Trophoblast cell (in vitro differentiated cells and primary cell): ENCODE results near the gene THADA.
"Not testable (repeated sequence)": the region's sequence is repeated elsewhere in the genome, so short reads cannot be mapped to it uniquely, and the experiment has no call there.

Source experiments
- DNase-seq, 2 donors: peaks; one replicate each; pipeline ENCODE4 v3.0.0-alpha.2; 2016
- H2AFZ ChIP-seq: 2 replicates; pipeline ENCODE4 v1.6.1; 2013; ENCODE audit warnings: low read length, moderate library complexity, mild to moderate bottlenecking; ENCODE audit not compliant: insufficient read depth, poor library complexity
- H2AK5ac ChIP-seq: 2 replicates; pipeline ENCODE4 v1.6.1; 2013; ENCODE audit warnings: mild to moderate bottlenecking, low read length
- H2BK120ac ChIP-seq: 2 replicates; pipeline ENCODE4 v1.6.1; 2013; ENCODE audit warnings: low read length, mild to moderate bottlenecking, moderate library complexity; ENCODE audit not compliant: insufficient read depth, poor library complexity
- H2BK12ac ChIP-seq: 2 replicates; pipeline ENCODE4 v1.6.1; 2013; ENCODE audit warnings: mild to moderate bottlenecking, low read length, moderate library complexity
- H2BK5ac ChIP-seq: 2 replicates; pipeline ENCODE4 v1.6.1; 2013; ENCODE audit warnings: low read length, low read depth, moderate library complexity, mild to moderate bottlenecking; ENCODE audit not compliant: poor library complexity
- H3K14ac ChIP-seq: 2 replicates; pipeline ENCODE4 v1.6.1; 2013; ENCODE audit warnings: mild to moderate bottlenecking, low read length
- H3K18ac ChIP-seq: 2 replicates; pipeline ENCODE4 v1.6.1; 2013; ENCODE audit warnings: mild to moderate bottlenecking, low read length
- H3K23ac ChIP-seq: 2 replicates; pipeline ENCODE4 v1.6.1; 2013; ENCODE audit warnings: low read length
- H3K27ac ChIP-seq: 2 replicates; pipeline ENCODE4 v1.5.1; 2013; ENCODE audit warnings: low read depth, mild to moderate bottlenecking, inconsistent platforms, low read length, moderate library complexity
- H3K27me3 ChIP-seq: 2 replicates; pipeline ENCODE4 v1.6.1; 2013; ENCODE audit warnings: inconsistent platforms, mild to moderate bottlenecking, low read length, moderate library complexity; ENCODE audit not compliant: insufficient read depth
- H3K36me3 ChIP-seq, 2 experiments: 1 replicate in 1 of 2; 2 replicates in 1 of 2; pipeline ENCODE4 v1.6.1; 2013; ENCODE audit warnings: low read length in 2 of 2, mild to moderate bottlenecking in 2 of 2, moderate library complexity in 1 of 2; ENCODE audit not compliant: insufficient read depth in 2 of 2, control insufficient read depth in 1 of 2
- H3K4ac ChIP-seq: 2 replicates; pipeline ENCODE4 v1.6.1; 2013; ENCODE audit warnings: low read depth, mild to moderate bottlenecking, low read length, moderate library complexity
- H3K4me1 ChIP-seq, 2 experiments: 1 replicate in 1 of 2; 2 replicates in 1 of 2; pipeline ENCODE4 v1.6.1; 2013; ENCODE audit warnings: low read length in 2 of 2, mild to moderate bottlenecking in 2 of 2, moderate library complexity in 1 of 2; ENCODE audit not compliant: insufficient read depth in 2 of 2, control insufficient read depth in 1 of 2
- H3K4me2 ChIP-seq: 2 replicates; pipeline ENCODE4 v1.6.1; 2013; ENCODE audit warnings: inconsistent platforms, mild to moderate bottlenecking, low read length, moderate library complexity
- H3K4me3 ChIP-seq: 2 replicates; pipeline ENCODE4 v1.5.1; 2013; ENCODE audit warnings: mild to moderate bottlenecking, low read depth, low read length, inconsistent platforms
- H3K79me1 ChIP-seq: one replicate; pipeline ENCODE4 v1.6.1; 2013; ENCODE audit warnings: low read length
- H3K79me2 ChIP-seq: 2 replicates; pipeline ENCODE4 v1.6.1; 2013; ENCODE audit warnings: low read length, mild to moderate bottlenecking; ENCODE audit not compliant: control insufficient read depth, insufficient read depth, poor library complexity
- H3K9ac ChIP-seq: 2 replicates; pipeline ENCODE4 v1.6.1; 2013; ENCODE audit warnings: mild to moderate bottlenecking, low read length
- H3K9me3 ChIP-seq: 2 replicates; pipeline ENCODE4 v1.6.1; 2013; ENCODE audit warnings: low read depth, mild to moderate bottlenecking, control low read depth, inconsistent platforms, low read length; ENCODE audit not compliant: insufficient read depth
- H4K12ac ChIP-seq: 2 replicates; pipeline ENCODE4 v1.6.1; 2013; ENCODE audit warnings: low read depth, mild to moderate bottlenecking, low read length, moderate library complexity
- H4K8ac ChIP-seq: 2 replicates; pipeline ENCODE4 v1.6.1; 2013; ENCODE audit warnings: low read depth, mild to moderate bottlenecking, low read length, moderate library complexity
- H4K91ac ChIP-seq: one replicate; pipeline ENCODE4 v1.6.1; 2013; ENCODE audit warnings: low read depth, mild to moderate bottlenecking, low read length, moderate library complexity
- WGBS: extraction: QIAGEN DNeasy Blood & Tissue Kit; methylation state at CpG from one replicate; pipeline ENCODE4 v1.1.7; 2013; ENCODE audit warnings: missing lambda C conversion rate; ENCODE audit not compliant: insufficient read length, insufficient coverage; ENCODE audit errors: extremely low coverage; 5-methylcytosine and 5-hydroxymethylcytosine counted together

Gene THADA

DNA sequence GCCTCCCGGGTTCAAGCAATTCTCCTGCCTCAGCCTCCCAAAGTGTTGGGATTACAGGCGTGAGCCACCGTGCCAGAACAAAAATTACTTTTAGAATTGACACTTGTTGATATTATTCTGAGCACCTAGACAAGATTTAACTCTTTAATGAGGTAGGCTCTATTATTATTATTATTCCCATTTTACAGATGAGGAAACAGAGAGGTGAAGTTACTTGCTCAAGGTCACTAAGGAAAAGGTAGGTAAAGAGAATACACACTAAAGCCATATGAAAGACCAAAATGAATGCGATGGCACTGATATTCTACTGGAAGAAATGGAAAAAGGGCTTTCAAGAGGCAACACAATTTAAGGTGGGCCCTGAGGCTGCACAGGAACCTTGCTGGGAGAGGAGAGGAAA lies 295.6 kb downstream of the THADA start:
- H2AFZ ChIP-seq = no peak overlapping the region

DNA sequence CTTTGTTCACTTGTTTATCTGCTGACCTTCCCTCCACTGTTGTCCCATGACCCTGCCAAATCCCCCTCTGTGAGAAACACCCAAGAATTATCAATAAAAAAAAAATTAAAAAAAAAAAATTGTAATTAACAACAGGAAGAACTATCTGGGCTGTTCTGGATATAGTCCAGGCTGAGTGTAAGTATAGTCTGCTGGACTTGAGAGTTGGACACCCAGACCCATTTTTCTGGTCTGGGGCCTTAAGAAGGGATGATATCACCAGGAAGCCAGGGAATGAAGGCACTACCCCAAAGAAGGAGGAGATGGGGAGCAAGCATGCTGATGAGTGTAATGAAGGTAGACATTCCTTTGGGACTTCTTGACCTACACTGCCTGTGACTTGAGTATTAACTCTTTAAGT lies 297.3 kb downstream of the THADA start:
- Histone ChIP-seq H3K27ac (peak overlapping the region; percentile 53), H4K12ac (no peak overlapping the region), H3K79me1 (peaks cover 8% of the 10 kb centered on the region), H3K27me3 (no peaks in the 10 kb centered on the region), H2BK12ac (peak overlapping the region; percentile 77), H3K79me2 (no peaks in the 10 kb centered on the region), H4K91ac (no peak overlapping the region), H3K4me3 (no peak overlapping the region), H3K9ac (no peak overlapping the region), H2AK5ac (no peak overlapping the region), H3K9me3 (no peaks in the 10 kb centered on the region), H2BK5ac (peak overlapping the region; percentile 73), H2BK120ac (peak overlapping the region; percentile 56), H3K4ac (no peak overlapping the region), H2AFZ (no peak overlapping the region), H3K23ac (no peak overlapping the region), H4K8ac (no peak overlapping the region), H3K18ac (no peak overlapping the region), H3K14ac (no peak overlapping the region), H3K4me2 (no peak overlapping the region), H3K4me1 (peaks cover 4 to 11% of the 10 kb centered on the region in 2 experiments), H3K36me3 (no peaks in the 10 kb centered on the region)
- no peak for DNase-seq

More for the DNA sequence above, 295.6 kb downstream of the THADA start:
- H4K12ac ChIP-seq = no peak overlapping the region
- H3K4me1 ChIP-seq = peaks cover 4% of the 10 kb centered on the region in 2 experiments
- no peak overlapping the region for H4K91ac ChIP-seq
- no peak overlapping the region for H2AK5ac ChIP-seq
- no peak overlapping the region for H3K18ac ChIP-seq
- H3K23ac ChIP-seq = no peak overlapping the region
- H3K4ac ChIP-seq = no peak overlapping the region
- no peaks in the 10 kb centered on the region for H3K79me2 ChIP-seq
- H3K79me1 ChIP-seq = peaks cover 3% of the 10 kb centered on the region
- no peak overlapping the region for H2BK120ac ChIP-seq
- no peak overlapping the region for H2BK12ac ChIP-seq
- no peak overlapping the region for H3K9ac ChIP-seq
- WGBS = no CpG with 5 or more reads among the region's 4 CpGs
- no peaks in the 10 kb centered on the region for H3K36me3 ChIP-seq
- no peak overlapping the region for H2BK5ac ChIP-seq
- no peak for DNase-seq
- H3K27me3 ChIP-seq = no peaks in the 10 kb centered on the region
- H3K27ac ChIP-seq = no peak overlapping the region
- no peak overlapping the region for H4K8ac ChIP-seq
- no peak overlapping the region for H3K4me3 ChIP-seq
- H3K9me3 ChIP-seq = no peaks in the 10 kb centered on the region
- no peak overlapping the region for H3K4me2 ChIP-seq
- H3K14ac ChIP-seq = peak overlapping the region; percentile 57

DNA sequence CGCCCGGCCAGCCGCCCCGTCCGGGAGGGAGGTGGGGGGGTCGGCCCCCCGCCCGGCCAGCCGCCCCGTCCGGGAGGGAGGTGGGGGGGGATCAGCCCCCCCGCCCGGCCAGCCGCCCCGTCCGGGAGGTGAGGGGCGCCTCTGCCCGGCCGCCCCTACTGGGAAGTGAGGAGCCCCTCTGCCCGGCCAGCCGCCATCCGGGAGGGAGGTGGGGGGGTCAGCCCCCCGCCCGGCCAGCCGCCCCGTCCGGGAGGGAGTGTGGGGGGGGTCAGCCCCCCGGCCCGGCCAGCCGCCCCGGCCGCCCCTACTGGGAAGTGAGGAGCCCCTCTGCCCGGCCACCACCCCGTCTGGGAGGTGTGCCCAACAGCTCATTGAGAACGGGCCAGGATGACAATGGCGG lies 298.1 kb downstream of the THADA start:
- not testable (repeated sequence) for H4K12ac ChIP-seq, H2BK5ac ChIP-seq, H2AFZ ChIP-seq, H3K4ac ChIP-seq, H4K91ac ChIP-seq, H3K36me3 ChIP-seq, H2BK12ac ChIP-seq, H2AK5ac ChIP-seq, H3K18ac ChIP-seq, H3K27ac ChIP-seq, H3K23ac ChIP-seq, H3K9me3 ChIP-seq, H2BK120ac ChIP-seq, DNase-seq, H3K79me2 ChIP-seq, H3K9ac ChIP-seq, H3K4me2 ChIP-seq, H3K27me3 ChIP-seq, H3K4me3 ChIP-seq, H3K14ac ChIP-seq, H4K8ac ChIP-seq
- no CpG with 5 or more reads among the region's 36 CpGs for WGBS
- peaks cover 8 to 15% of the 10 kb centered on the region in 2 experiments for H3K4me1 ChIP-seq
- peaks cover 13% of the 10 kb centered on the region for H3K79me1 ChIP-seq

DNA sequence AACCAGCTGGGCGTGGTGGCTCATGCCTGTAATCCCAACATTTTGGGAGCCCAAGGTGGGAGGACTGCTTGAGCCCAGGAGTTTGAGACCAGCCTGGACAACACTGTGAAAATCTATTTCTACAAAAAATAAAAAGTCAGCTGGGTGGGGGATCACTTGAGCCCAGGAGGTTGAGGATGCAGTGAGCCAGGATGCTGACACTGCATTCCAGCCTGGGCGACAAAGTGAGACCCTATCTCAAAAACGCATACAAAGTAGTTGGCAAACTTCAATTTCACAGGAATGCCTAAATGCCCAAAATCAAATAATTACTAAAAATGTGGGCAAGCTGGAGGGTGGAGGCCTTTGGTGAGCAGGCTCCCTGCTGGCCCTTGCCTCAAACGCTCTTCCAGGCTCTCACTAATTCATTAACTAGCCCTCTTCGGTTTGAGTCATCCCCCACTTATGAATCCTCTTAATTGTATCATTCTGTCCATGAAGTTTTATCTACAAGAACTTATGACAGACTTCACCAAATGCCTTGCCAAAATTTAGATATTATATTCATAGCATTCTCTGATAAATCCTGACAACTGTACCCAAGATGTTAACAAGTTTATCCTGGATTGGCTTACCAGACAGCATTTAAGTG lies 300.8 kb downstream of the THADA start:
- no peak overlapping the region for H4K8ac ChIP-seq
- no peak overlapping the region for H4K91ac ChIP-seq
- no peak overlapping the region for H3K9ac ChIP-seq
- H3K79me2 ChIP-seq = no peaks in the 10 kb centered on the region
- no peaks in the 10 kb centered on the region for H3K36me3 ChIP-seq
- no peak overlapping the region for H3K4me3 ChIP-seq
- H3K9me3 ChIP-seq = no peaks in the 10 kb centered on the region
- H3K18ac ChIP-seq = no peak overlapping the region
- WGBS = no CpG with 5 or more reads among the region's 5 CpGs
- no peak overlapping the region for H3K4ac ChIP-seq
- no peak overlapping the region for H3K14ac ChIP-seq
- no peak overlapping the region for H2AFZ ChIP-seq
- H4K12ac ChIP-seq = no peak overlapping the region
- H2AK5ac ChIP-seq = no peak overlapping the region
- H3K27ac ChIP-seq = no peak overlapping the region
- no peak overlapping the region for H3K4me2 ChIP-seq
- peaks cover 6 to 15% of the 10 kb centered on the region in 2 experiments for H3K4me1 ChIP-seq
- peaks cover 14% of the 10 kb centered on the region for H3K79me1 ChIP-seq
- H2BK12ac ChIP-seq = no peak overlapping the region
- DNase-seq = no peak
- no peak overlapping the region for H3K23ac ChIP-seq
- no peaks in the 10 kb centered on the region for H3K27me3 ChIP-seq
- H2BK5ac ChIP-seq = no peak overlapping the region
- H2BK120ac ChIP-seq = no peak overlapping the region
